HG03280 (cell line): ENCODE data around the gene RAB11FIP3.
"Not testable (repeated sequence)": the region's sequence is repeated elsewhere in the genome, so short reads cannot be mapped to it uniquely, and the experiment has no call there.

ENCODE experiments used
- ATAC-seq: cut with Tn5 transposase; IDR thresholded peaks from one replicate; pipeline ENCODE4 v1.9.1; 2021; ENCODE audit warnings: mild to moderate bottlenecking, moderate library complexity; ENCODE audit not compliant: unreplicated experiment

The RAB11FIP3 gene

DNA sequence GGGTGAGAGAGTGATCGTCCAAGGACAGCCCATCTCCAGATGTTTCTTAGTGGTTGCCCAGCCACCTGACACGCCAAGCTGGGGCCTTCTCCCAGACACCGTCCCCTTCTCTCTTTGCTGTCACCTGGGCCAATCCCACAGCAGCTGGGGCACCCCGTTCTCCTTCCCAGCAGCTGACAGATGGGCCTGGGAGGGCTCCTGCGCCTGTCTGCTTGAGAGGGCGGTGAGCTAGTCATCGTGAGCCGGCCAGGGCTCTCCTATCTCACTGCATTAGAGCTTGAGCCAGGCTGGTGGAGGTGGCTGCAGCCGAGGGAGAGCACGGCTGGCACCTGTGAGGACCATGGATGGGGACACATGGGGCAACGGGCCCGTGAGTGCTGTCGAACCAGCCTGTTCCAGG lies 41.2 kb downstream of the RAB11FIP3 start:
- no peak for ATAC-seq

DNA sequence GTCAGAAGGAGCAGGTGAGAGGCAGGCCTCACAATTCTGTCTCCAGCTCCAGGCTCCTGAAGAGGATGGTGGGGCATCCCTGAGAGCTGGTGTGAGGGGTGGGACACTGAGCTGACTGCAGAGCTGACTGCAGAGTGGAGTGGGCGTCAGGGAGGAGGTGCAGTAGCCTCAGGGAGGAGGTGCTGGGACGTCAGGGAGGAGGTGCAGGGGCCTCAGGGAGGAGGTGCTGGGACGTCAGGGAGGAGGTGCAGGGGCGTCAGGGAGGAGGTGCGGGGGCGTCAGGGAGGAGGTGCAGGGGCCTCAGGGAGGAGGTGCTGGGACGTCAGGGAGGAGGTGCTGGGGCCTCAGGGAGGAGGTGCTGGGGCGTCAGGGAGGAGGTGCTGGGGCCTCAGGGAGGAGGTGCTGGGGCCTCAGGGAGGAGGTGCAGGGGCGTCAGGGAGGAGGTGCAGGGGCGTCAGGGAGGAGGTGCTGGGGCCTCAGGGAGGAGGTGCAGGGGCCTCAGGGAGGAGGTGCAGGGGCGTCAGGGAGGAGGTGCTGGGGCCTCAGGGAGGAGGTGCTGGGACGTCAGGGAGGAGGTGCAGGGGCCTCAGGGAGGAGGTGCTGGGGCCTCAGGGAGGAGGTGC lies 41.9 kb downstream of the RAB11FIP3 start:
- not testable (repeated sequence) for ATAC-seq

DNA sequence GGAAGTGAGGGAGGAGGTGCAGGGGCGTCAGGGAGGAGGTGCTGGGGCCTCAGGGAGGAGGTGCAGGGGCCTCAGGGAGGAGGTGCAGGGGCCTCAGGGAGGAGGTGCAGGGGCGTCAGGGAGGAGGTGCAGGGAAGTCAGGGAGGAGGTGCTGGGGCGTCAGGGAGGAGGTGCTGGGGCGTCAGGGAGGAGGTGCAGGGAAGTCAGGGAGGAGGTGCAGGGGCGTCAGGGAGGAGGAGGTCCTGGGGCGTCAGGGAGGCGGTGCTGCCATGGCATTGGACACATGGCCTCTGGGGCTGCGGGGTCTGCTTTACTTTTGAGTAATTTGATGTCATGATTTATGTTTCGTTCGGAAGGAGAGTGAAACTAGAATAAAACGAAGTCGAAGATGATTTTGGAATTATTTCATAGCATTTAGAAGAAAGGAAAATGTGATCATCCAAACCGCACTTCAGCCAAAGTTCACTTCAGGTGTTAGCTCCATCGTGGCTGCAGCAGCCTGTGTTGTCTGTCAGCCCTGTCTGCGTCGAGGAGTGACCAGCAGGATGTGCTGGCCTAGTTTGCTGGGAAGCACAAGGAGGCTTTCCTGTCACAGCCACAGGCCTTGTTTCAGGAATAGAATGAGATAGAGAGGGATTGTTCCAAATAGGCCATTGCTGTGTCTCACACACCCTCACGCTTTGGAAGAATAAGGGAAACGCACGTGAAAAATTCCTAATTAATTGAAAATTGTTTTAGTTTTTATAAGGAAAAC lies 42.8 kb downstream of the RAB11FIP3 start:
- no peak for ATAC-seq

DNA sequence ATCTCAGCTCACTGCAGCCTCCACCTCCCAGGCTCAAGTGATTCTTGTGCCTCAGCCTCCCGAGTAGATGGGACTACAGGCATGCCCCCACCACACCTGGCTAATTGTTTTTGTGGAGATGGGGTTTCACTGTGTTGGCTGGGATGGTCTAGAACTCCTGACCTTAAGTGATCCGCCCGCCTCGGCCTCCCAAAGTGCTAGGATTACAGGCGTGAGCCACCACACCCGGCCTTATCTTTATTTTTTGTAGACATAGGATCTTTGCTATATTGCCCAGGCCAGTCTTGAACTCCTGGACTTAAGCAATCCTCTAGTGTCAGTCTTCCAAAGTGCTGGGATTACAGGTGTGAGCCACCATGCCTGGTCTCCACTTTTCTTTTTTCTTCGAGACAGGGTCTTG lies 44.0 kb downstream of the RAB11FIP3 start:
- not testable (repeated sequence) for ATAC-seq

DNA sequence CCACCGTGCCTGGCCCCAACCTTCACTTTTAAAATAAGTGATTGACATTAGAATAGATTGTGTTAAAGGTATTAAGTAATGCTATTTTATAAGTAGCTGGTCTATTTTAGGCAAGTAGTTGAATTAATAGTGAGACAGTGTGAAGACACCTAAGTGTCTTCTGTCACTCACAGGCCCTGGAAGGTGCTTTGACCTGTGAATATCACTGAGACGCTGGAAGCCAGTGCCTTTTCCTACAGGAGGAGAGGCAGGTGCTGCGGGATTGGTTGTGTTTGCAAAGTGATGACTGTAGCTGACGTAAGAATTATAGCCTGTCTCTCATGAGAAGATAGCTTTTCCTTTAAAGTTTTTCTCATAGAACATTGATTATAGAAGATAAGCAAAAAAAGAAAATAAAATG lies 45.0 kb downstream of the RAB11FIP3 start:
- ATAC-seq, result no peak

DNA sequence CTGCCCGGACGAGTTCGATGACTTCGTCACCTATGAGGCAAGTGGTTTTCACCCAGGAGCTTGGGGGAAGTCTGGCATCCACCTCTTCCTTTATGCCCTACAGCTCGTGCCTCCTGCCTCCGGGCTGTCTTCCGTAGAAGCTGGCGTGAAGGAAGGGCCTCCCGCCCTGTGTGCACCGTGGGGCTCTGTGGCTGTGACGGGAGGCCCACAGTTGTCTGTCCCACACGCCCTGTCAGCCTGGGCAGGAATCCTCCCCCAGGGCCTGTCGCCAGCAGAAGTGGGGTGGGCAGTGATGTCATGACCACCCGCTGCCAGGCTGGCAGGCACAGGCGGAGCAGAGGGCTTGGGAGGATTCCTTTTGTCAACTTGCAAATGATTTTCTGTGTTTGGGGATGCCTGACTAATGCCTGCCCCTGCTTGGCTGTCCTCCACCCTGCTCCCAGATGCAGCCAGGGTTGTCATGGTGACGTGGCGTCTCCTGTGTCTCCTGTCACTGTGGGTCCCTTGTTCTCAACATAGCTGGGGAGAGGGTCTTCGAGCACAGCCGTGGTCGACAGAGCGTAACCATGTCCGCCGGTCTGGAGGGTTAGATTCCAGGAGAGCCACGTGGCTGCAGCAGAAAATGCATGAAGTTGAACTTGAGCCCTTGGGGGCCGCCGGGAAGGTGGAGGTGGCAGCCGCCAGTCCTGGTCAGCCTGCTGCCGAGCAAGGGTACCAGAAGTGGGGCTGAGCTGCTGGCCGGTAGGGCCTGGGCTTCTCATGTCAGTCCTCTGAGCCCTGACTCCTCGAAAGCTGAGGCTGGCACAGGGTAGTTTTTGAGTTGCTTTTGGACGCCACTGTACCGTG lies 46.1 kb downstream of the RAB11FIP3 start:
- no peak for ATAC-seq

DNA sequence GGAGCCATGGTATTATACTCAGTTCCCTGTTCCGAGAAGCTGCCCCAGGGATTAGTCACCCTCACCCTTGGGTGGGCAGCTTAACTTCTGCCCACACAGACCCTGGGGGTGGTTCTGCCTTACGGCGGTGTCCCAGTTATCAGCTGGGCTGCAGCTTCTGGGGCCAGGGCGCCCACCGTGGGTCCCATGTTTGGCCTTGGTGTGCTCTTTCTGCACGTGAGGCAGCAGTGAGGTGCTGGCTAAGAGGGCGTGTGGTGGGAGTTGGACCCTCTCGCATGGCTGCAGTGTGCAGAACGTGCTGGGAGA lies 46.7 kb downstream of the RAB11FIP3 start:
- no peak for ATAC-seq

DNA sequence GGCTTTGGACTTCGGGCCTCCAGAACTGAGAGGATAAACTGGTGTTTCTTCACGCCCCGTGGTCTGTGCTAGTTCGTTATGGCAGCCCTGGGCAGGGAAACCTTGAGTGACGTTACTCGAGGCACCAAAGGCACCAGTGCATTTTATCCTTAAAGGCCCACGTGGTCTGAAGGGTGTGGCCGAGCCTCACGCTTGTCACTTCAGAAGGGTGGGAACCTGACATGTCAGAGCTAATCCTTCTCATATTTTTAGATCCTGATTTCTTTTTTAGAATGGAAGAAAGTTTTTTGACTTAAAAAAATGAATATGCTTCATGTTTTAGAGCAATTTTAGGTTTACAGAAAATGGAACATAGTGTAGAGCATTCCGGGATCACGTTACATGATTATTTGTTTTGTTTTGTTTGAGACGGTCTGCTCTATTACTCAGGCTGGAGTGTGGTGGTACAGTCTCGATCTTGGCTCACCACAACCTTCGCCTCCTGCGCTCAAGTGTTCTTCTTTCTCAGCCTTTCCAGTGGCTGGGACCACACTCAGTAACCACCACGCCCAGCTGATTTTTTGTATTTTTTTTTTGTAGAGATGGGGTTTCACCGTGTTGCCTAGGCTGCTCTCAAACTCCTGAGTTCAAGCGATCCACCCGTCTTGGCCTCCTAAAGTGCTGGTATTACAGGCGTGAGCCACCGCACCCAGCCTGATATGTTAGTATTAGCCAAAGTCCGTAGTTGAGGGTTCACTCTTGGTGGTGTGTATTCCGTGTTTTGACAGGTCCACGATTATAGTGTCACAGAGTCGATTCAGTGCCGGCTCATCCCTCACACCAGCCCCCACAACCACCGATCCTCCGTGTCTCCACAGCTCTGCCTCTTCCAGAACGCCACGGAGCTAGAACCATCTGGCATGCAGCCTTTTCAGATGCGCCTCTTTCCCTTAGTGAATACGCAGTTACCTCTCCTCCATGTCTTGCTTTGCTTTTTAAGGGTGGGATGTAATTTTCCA lies 47.9 kb downstream of the RAB11FIP3 start:
- ATAC-seq, result no peak

DNA sequence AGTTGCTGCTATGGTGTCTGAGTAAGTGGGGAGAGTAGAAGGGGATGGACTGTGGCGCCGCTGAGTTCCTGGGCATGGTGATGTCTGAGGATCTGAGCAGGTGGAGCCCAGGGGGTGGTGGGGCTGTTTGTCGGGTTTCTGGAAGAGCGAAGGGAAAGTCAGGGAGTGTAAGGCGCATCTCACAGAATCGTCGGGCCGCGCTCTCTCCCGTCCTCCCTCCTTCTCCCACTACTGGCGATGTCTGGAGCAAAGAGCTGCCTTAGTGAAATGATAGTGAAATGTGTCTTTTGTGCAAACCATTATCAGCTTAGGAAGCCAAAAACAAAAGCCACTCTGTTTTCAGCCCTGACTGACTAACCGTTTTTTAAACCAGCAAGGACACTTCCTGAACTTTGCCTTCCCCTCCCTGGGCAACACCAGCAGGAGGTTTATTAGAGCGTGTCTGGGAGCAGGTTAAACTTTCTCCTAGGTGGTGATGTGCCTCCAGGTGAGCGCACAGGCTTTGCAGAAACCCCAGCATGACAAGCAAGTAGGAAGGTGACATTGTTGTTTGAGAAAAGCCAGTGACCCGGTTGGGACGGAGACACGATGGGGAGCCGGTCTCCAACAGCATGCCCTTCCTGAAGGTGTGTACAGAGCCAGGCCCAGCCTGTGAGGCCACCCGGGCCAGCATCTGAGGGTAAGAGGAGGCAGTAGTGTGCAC lies 49.1 kb downstream of the RAB11FIP3 start:
- ATAC-seq, result no peak

DNA sequence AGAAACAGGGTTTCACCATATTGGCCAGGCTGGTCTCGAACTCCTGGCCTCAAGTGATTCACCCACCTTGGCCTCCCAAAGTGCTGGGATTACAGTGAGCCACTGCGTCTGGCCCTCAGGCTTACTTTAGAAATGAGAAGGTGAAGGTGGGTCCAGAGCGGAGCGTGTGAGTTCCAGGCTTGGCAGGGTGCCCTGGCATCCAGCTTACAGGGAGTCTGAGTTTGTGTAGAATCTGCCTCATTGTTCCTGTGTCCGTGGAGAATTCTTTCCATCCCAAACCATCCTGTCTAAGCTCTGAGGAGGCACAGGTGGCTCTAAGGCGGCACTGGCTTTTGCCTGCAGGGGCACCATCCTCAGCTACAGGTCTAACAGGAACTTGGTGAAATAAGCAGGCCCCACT lies 50.6 kb downstream of the RAB11FIP3 start:
- ATAC-seq, result no peak

DNA sequence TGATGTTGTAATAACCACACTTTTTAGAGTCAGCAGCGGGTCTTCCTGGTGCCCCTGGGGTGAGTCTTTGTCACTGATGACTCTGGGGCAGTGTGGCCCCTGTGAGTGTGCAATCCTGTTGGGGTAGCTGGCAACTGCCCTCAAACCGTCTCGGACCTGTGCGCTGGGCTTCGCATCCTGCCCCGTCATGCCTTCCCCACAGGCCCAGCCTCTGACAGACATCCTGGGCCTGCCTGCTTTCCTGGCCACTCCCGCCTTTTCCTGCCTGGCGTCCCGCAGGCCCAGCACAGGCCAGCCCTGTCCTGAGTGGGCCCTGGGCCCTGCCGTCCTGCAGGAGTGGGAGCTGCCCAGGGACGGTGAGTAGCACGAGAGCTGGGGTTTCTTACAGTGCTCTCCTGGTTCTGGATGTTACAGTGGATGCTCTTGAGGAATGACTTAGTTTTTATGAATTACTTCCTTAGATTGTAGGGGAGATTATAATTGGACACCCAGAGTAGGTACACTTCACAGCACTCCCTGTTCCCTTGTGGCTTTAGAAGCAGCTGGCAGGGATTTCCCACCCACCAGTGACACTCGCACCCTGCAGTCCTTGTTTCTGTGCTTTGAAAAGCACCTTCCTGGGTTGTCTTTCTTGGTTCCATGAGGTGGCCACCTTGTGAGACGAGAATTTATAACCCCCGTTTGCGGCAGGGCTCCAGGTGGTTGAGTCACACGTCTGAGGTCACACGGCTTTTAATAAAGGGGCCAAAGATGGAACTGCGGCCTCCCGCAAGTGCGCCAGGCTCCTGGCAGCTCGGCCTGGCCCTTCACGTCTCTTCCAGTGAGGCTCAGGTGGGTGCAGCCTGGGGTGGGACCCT lies 52.1 kb downstream of the RAB11FIP3 start:
- ATAC-seq, result no peak

DNA sequence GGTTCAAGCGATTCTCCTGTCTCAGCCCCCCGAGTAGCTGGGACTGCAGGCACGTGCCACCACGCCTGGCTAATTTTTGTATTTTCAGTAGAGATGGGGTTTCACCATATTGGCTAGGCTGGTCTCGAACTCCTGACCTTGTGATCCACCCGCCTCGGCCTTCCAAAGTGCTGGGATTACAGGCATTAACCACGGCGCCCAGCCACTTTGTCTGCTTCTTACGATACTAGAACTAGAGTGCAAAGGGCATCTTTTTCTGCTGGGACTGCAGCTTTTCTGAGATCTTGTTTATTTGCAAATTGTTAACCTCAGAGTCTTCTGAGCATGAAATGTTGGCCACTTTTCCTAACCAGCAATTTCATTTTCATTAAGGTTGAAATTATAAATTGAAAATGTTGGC lies 52.8 kb downstream of the RAB11FIP3 start:
- ATAC-seq, result not testable (repeated sequence)

DNA sequence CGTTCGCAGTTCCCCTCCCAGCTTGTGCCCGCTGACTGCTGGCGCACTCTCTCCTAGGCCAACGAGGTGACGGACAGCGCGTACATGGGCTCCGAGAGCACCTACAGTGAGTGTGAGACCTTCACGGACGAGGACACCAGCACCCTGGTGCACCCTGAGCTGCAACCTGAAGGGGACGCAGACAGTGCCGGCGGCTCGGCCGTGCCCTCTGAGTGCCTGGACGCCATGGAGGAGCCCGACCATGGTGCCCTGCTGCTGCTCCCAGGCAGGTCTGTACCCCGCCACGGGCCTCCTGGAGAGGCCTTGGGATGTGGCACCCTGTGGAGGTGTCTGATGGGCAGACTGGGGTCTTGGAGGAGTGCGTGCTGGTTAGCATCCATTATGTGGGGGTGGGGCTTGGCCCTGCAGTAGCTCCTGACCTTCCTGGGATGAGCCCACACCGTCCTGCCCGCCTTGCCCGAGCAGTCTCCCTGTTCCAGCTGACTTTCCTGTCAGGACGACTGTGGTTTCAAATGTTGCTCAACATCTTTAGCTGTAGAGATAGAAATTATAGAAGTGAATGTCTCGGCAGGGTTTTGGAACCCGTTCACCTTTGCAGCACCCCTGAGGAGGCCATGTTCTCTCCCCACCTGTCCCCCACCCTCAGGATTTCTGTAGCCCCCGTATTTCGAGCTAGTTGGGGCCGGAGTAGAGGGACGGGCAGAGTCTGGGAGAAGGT lies 57.2 kb downstream of the RAB11FIP3 start:
- ATAC-seq, result no peak

DNA sequence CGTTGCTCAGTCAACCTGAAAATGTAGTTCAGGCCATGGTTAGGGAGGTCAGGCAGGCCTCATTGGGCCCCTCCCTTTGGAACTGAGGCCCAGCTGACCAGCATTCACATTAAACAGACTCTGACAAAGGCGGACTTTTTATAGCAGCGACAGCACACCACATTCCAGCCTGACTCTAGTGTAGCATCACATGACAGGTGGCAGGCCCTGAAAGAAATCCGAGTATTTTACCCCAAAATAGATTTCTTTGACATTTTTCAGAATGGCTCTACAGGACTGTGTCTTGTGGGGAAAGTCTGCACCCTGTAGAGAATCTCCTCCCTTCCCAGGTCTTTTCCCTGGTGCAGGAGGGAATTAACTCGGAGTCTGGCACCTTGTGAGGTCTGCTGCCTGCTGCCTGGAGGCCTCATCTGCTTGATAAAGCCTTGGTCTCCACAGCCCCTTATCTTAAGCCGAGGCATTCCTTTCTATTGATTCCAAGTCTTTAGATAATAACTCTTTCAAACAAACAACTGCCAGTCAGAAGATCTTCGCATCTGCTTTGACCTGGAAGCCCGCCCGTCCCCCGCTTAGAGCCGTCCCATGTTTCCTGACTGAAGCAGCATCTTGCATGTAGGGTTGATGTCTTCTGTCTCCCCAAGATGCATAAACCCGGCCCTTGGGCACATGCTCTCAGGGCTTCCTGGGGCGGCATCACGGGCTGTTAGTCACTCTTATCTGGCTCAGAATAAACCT lies 58.1 kb downstream of the RAB11FIP3 start:
- ATAC-seq, result no peak

DNA sequence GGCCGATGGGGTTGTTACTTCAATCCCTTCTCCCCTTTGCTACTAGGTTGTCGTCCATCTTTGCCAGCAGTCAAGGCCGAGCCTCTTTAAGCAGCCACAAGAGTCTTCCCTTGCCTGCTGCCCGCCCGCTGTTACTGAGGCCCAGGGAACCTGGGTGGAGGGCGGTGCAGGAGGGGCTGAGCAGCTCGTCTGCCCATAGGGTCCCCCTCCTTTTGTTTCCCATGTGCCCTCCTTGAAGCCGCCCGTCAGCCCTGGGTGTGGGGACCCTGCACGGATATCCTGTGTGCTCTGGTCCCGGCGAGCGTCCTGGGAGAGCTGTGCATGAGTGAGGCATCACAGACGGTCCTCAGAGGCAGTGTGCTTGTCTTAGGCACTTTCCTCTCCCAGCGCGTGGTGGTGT lies 64.2 kb downstream of the RAB11FIP3 start:
- ATAC-seq, result no peak

DNA sequence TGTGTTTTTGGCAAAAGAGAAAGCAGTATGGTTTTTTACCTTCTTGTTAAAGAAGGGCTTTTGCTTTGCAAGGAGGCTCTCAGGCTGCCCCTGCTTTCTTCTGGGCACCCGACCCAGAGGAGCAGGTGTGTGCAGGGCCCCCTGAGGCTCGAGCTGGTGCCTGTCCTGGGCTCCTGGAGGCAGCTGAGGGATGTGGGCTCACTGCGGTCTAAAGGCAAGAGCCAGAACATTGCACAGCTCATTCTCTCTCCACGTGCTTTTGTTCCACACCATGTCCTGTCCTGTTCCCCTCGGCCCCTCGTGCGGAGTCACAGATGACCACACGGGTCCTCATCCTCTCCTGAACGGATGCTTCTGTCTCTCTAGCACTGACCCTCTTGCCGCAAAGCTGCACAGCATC lies 65.3 kb downstream of the RAB11FIP3 start:
- no peak for ATAC-seq

DNA sequence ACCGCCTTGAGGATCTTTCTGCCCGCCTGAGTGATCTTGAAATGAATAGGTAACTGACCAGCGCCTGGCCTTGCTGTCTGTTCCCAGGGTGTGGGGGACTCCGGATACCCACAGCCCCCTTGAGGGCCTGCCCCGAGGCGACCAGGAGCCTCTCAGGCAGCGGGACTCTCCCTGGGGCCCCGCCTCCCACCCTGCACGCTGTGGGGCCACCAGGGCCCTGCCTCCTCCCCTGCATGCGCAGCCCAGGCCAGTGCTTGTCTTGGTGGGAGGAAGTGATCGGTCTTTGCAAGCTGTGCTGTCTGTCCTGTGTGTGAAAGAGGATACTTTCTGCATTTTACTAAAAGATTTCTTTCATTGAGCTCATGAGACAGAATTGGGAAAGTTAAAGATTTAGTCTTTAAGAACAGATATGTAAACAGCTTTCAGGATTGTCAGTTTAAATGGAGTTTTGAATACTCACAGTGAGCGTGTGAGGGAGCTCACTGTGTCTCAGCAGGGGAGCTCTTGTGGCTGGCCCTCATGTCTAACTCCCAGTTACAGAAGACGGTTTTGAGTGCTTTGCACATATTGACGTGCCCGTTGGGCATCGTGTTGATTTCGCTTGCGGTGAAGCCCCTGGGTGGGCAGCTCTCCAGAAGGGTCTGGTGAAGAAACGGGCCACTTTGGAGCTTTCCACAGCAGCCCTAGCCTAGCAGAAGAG lies 65.9 kb downstream of the RAB11FIP3 start:
- no peak for ATAC-seq
